ENCODE data around the gene MORN4.

DNA sequence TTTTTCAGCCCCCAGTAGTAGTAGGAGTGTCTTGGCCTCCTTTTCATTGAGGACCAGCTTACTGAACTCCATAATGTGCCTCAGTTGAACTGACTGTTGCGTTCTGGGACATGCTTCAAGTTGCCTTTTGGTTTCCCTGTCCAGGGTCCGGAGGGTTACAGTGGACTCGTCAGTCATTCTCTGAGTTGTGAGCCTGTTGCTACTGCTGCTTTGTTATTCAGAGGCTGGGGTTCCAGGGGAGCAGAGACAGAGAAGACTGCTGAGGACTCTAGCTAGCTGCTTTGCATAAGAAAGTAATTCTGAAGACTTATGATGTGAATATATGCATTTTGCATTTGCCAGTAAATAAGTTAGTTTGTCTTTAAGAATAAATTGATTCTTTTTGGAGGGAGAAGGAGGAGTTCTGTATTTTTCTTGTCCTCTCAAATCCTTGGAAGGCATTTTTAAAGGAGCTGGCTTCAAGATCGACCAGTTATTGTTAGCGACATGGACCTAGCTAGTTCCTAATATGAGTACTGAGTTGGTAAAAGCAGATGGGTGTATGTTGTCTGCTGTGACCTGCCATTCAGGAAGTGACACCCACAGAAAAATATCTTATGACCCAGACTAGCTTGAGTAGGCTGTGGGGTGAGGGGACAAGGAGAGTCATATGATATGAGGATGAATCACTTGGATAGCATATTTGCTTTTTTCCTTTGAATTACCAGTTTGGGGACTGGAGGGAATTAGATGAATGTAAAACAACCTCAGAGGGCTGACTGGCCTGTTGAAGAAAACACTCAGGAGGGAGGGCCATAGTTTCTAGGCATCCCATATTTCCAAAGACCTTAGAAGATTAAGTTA lies 15.5 kb upstream of the MORN4 start:
- TF ChIP-seq ZNF549 (CRISPR knock-in tag; IDR thresholded peaks at IDR 0.05) (no peak), TAF1 (CRISPR knock-in tag; IDR thresholded peaks at IDR 0.05) (no peak), ZNF530 (CRISPR knock-in tag; IDR thresholded peaks at IDR 0.05; ENCODE audit: low read depth) (no peak), CTCF (CRISPR knock-in tag; IDR thresholded peaks at IDR 0.05) (no peak), ZSCAN9 (CRISPR knock-in tag; IDR thresholded peaks at IDR 0.05; ENCODE audit: borderline replicate concordance) (no peak), RNF219 (CRISPR knock-in tag; IDR thresholded peaks at IDR 0.05) (no peak), PLRG1 (conservative IDR thresholded peaks at IDR 0.05) (no peak)

Measured in HepG2 (cell line).